ENCODE results near the gene HDAC7.

GRCh38 chr12:47843226-47843980 is 23.7 kb upstream of the HDAC7 start:
- TF ChIP-seq CTCF (IDR thresholded peaks at IDR 0.05) (no peak), POLR2A (IDR thresholded peaks at IDR 0.05) (no peak)
